ENCODE data around the gene NIN. TPM values are rescaled to one million over a fixed set of nuclear protein-coding genes. Genes with fewer than 3 reads are reported as not detected.

The NIN gene
- total RNA-seq, 1 donor, result 34.2 TPM

GRCh38 chr14:50670866-50671256, 160.1 kb downstream of the NIN start:
- DNase-seq (ENCODE audit: low read depth in 2 of 3, low spot score in 2 of 3), result no peak

GRCh38 chr14:50670196-50670865, 160.6 kb downstream of the NIN start:
- no peak for DNase-seq (ENCODE audit: low read depth in 2 of 3, low spot score in 2 of 3)

Small RNA genes within 50 kb of the gene (small RNA-seq; reads per million reads assigned to genes)
- gene RF00593, result not detected

Other genes with a start within 250 kb of the NIN start
- 10.5 TPM for gene SAV1, start 162.9 kb downstream of the NIN start, total RNA-seq
- gene ABHD12B, start 40.9 kb upstream of the NIN start, total RNA-seq, result 0.27 TPM
- 78.1 TPM for gene PYGL, start 113.3 kb upstream of the NIN start, total RNA-seq

Data from hematopoietic multipotent progenitor cell (in vitro differentiated cells).